Measurements from ENCODE around the gene REN.

Gene REN

GRCh38 chr1:204190212-204191211 lies 24.4 kb upstream of the REN start:
- no peak for DNase-seq

- no peak for DNase-seq
Measured at GRCh38 chr1:204188959-204189639, 23.0 kb upstream of the REN start.

- no peak for DNase-seq
Measured at GRCh38 chr1:204186597-204186996, 20.5 kb upstream of the REN start.

GRCh38 chr1:204181116-204181515 lies 15.0 kb upstream of the REN start:
- no peak for DNase-seq

- no peak for DNase-seq
Measured at GRCh38 chr1:204180133-204180532, 14.0 kb upstream of the REN start.

- no peak for DNase-seq
Measured at GRCh38 chr1:204178487-204179281, 12.5 kb upstream of the REN start.

- DNase-seq: peak; percentile 84
Measured at GRCh38 chr1:204177133-204177532, 11.0 kb upstream of the REN start.

- no peak for DNase-seq
Measured at GRCh38 chr1:204176049-204176448, 9.9 kb upstream of the REN start.

- DNase-seq: no peak
Measured at GRCh38 chr1:204174958-204175357, 8.8 kb upstream of the REN start.

GRCh38 chr1:204172404-204173029 lies 6.4 kb upstream of the REN start:
- no peak for DNase-seq

GRCh38 chr1:204171751-204172178 lies 5.6 kb upstream of the REN start:
- DNase-seq: no peak

GRCh38 chr1:204170494-204171155 lies 4.5 kb upstream of the REN start:
- no peak for DNase-seq

- DNase-seq: no peak
Measured at GRCh38 chr1:204169858-204170257, 3.7 kb upstream of the REN start.

GRCh38 chr1:204167730-204168129 lies 1.6 kb upstream of the REN start:
- no peak for DNase-seq

- peak; percentile 73 for DNase-seq
Measured at GRCh38 chr1:204162494-204163074, 3.6 kb downstream of the REN start.

- DNase-seq: no peak
Measured at GRCh38 chr1:204161609-204162493, 4.3 kb downstream of the REN start.

- DNase-seq: no peak
Measured at GRCh38 chr1:204157962-204158361, 8.2 kb downstream of the REN start.

GRCh38 chr1:204155881-204156280 lies 10.3 kb downstream of the REN start:
- DNase-seq: no peak

- DNase-seq: no peak
Measured at GRCh38 chr1:204154568-204155255, 11.4 kb downstream of the REN start.

GRCh38 chr1:204153667-204154066 lies 12.5 kb downstream of the REN start:
- DNase-seq: no peak

Measured in hematopoietic multipotent progenitor cell treated with erythropoietin and hydrocortisone succinate and interleukin-3 and kit ligand, for 8 days (in vitro differentiated cells).